GM19463 (cell line): ENCODE measurements around the gene SPRTN.

Experiments used
- ATAC-seq: cut with Tn5 transposase; IDR thresholded peaks from one replicate; pipeline ENCODE4 v1.9.1; 2021; ENCODE audit warnings: mild to moderate bottlenecking, moderate library complexity; ENCODE audit not compliant: unreplicated experiment

Gene SPRTN

DNA sequence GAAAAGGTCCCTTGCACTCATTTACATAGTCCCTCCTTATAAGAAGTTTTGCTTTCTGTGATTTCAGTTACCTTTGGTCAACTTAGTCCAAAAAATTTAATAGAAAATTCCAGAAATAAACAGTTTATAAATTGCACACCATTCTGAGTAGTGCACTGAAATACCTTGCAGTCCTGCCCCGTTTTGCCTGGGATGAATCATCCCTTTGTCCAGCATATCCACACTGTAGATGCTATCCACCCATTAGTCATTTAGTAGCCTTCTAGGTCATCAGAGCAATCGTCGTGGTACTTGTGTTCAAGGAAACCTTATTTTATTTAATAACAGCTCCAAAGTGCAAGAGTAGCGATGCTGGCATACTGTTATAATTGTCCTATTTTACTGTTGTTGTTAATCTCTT, 38.0 kb downstream of the SPRTN start:
- ATAC-seq, result no peak

DNA sequence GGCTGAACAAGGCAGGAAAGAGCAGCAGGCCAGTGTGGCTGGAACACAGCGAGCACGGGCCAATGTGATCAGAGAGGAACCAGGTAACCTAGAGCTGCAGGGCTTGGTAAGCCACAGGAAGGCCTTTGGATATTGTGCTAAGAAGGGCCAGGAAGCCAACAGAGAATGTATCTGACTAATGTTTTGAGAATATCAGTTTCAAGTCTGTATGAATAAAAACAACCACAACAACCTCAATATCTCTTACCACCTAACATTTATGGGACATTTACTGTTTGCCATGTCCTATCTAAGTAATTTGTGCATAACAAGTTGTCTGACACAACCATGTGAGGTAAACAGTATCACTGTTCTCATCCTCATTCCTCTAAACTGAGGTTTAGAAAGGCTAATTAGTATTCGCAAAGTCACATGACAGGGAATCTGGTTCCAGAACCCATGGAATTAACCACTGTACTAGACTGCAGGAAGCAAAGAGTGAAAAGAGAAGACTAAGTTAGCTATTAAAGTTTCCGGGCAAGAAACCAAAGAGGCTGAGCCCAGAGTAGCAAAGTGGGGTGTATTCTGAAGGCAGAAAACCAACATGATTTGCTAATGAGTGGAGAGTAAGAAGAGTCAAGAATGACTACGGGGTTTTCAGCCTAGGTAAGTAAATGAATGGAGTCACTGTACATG, 38.9 kb downstream of the SPRTN start:
- ATAC-seq, result no peak

DNA sequence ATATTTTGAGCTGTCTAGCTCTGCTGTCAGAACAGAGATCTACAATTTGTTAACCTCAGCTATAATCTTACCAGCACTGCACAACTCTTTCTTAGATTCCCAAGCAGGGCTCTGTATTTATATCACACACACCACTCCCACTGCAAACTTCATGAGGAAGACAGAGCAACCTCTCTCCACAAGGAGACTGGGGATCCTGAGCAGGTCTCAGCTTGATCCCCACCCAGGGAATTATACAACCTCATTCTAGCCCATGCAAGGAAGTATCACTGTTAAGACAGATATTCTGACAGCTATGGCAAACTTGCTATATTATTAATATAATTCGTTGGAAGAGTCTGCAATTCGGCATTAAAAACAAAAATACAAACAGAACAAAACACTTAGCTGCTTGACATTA, 43.6 kb downstream of the SPRTN start:
- no peak for ATAC-seq

GRCh38 chr1:231382426-231382825, 44.3 kb downstream of the SPRTN start:
- ATAC-seq, result no peak

DNA sequence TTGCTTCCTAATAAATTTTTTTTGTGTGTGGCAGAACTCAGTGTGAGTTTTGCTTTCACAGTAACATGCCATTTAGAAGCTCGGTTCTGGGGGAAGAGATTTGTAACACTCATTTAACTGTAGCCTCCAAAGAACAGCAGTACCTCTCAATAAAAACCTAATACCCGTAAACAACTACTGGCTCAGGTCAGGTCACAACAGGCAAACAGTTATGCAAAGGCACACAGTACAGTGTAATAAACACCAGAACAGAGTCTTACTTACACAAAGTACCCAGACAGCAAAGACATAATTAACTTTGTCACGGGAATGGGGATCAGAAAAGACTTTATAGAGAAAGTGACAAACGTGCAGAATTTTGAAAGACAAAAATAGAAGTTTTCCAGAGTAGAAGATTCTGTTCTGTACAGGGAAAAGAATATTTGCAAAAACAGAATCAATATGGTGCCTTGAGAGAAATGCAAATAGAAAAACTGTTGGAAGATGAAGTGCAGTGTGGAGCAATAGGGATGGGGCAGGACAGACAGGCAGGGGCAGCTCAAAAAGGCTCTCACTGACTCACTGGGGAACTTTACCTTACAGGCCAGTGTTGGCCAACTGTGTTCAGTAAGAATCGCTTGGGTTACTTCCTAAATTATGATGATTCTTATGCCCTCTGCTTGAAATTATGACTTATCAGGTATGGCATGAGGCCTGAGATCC, 45.2 kb downstream of the SPRTN start:
- ATAC-seq, result no peak

DNA sequence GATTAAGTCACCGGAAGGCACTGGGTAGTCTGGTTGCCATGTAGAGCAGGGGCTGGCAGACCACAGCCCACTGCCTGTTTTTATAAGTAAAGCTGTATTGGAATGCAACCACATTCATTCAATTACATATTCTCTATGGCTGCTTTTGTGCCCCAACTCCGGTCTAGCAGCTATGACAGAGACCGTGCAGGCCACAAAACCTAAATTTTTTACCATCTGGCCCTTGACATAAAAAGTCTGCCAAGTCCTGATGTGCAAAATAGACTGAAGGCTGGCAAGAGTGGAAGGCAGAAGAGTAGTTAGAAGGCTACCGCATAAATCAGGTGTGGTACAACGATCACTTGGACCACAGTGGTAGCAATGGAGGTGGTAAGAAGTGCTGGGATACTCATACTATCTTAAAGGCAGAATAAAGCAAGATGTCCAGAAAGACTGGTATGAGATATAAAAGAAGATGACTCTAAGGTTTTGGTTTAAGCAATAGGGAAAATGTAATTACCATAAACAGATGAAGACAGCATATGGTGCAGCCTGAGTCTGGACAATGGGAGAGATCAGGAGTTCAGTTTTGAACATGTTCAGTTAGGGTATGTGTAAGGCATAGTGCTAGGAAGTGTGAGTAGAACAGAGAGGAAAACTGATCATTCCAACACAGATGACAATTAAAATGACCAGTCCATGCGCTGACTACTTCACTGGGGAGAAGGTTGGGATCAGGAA, 46.8 kb downstream of the SPRTN start:
- no peak for ATAC-seq

DNA sequence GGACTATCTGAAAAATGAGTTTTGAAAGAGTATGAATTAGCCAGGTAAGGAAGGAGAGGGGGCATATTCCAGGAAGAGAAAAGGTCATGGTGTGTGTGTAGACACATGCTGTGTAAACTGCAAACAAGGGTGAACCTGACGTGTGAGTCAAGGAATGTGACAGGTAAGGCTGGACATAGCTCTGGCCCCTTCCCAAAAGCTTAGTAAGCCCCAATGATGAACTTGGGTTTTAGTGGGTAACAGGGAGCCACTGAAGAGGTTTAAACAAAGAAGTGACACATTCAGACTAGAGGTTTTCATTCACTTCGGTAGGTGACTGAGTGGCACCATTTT, 47.3 kb downstream of the SPRTN start:
- no peak for ATAC-seq

GRCh38 chr1:231386466-231386865, 48.4 kb downstream of the SPRTN start:
- no peak for ATAC-seq

DNA sequence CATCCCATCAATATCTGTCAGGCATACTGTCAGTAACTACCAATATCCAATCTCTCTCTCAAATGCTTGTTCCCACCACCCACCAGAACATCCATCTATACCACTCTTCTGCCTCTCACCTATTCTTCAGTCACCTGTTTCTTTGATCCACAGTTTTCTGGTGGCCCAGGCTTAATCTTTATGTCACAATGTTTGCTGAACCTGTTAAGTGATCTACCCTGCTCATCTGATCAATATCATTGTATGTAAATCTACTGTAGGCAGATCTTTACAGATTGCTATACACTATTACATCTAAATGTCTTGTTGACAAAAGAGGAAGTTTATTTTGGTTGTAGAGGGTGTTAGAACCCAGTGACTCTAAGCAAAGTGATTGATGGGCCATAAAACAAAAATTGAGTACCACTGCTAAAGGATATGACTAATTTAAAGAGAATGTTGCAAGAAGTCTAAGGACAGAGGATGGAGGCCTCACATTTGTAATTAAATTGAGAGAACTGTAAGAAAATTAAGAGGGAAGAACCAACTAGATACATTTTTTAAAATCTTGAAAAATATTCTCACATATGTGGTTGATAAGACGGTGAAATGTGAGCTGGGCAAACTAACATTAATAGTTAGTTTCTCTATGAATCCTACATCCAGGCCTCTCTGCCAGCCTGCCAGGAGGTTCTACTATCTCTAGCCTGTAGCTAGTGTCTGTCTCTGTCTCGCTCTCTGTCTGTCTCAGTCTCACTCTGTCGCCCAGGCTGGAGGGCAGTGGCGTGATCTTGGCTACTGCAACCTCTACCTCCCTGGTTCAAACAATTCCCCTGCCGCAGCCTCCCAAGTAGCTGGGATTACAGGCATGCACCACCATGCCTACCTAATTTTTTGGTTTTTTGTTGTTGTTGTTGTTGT, 49.9 kb downstream of the SPRTN start:
- ATAC-seq, result no peak

- no peak for ATAC-seq
Measured at GRCh38 chr1:231390071-231390470, 52.0 kb downstream of the SPRTN start.

GRCh38 chr1:231392389-231393131, 54.5 kb downstream of the SPRTN start:
- no peak for ATAC-seq

GRCh38 chr1:231393668-231394067, 55.6 kb downstream of the SPRTN start:
- ATAC-seq, result no peak

GRCh38 chr1:231395076-231395997, 57.2 kb downstream of the SPRTN start:
- ATAC-seq, result no peak

- ATAC-seq, result no peak
Measured at GRCh38 chr1:231395998-231396390, 57.9 kb downstream of the SPRTN start.

DNA sequence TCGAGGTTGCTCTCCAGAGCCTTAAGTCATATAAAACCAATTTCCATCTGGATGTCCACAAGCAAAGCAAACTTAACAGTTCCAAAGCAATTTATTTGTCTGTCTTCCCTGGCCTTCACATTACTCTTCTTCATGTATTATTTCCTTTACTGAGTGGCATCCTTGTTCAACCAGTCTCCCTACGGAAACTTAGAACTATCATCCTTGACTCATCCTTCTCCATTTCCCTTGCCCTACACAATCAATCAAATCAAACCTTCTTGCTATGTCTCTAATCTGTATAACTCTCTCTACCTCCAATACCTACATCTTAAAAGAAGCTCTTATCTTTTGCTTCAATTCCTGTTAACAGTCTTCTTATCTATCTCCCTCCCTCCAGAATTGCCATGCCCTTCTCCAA, 58.5 kb downstream of the SPRTN start:
- no peak for ATAC-seq

GRCh38 chr1:231397886-231398671, 60.0 kb downstream of the SPRTN start:
- no peak for ATAC-seq

DNA sequence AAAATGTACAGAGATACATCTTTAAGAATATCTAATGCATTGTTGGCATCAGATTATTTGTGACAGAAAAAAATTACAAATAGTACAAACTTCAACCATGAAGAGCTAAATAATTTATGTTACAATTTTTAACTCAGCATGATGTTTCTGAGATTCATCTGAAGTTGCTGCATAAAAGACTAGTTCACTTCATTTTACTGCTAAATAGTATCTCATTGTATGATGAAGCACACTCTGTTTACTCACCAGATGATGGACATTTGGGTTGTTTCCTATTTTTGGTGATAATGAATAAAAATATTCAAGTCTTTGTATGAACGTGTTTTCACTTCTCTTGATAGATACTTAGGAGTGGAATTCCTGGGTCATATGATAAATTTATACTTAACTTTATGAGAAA, 63.4 kb downstream of the SPRTN start:
- ATAC-seq, result no peak

DNA sequence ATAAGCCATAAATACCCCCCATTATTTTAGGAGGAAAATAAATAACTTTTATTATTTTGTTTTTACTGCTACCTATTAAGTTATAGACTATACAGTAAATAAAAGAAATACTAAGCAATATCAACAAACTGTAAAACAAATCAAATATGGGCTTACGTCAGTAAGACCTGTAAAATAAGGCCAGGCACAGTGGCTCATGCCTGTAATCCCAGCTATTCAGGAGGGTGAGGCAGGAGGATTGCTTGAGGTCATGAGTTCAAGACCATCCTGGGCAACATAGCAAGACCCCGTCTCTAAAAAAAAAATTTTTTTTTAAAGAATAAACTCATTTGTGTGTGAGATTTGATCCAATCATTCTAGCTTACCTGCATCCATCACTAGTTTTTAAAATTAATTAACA, 66.2 kb downstream of the SPRTN start:
- ATAC-seq, result no peak
